Adrenal gland (tissue), 5 donors: ENCODE results near the gene AMTN.

Source experiments
- CTCF ChIP-seq, 6 experiments: fragments of 450-650 bp in 4 of 6; fragments of 200-600 bp in 2 of 6; sonication (generic) in 1 of 6; IDR thresholded peaks; 1 replicate in 5 of 6; 2 replicates in 1 of 6; pipeline versions ENCODE4 v1.5.1 to v1.8.0; 2016 to 2021; ENCODE audit warnings: antibody characterized with exemption in 6 of 6, mild to moderate bottlenecking in 2 of 6, moderate library complexity in 1 of 6
- POLR2A ChIP-seq, 2 donors: fragments of 450-650 bp; IDR thresholded peaks; one replicate each; pipeline ENCODE4 v1.6.1; 2017; ENCODE audit warnings: antibody characterized with exemption in 2 of 2, mild to moderate bottlenecking in 2 of 2, moderate library complexity in 1 of 2
- donor health status: DM: no; HTN: no; CAD: no.

- TF ChIP-seq CTCF (IDR thresholded peaks at IDR 0.05) (no peak), POLR2A (IDR thresholded peaks at IDR 0.05) (no peak)
Observed at GRCh38 chr4:70488748-70489147, 29.6 kb upstream of the AMTN start.
